Smooth muscle cell (in vitro differentiated cells): ENCODE results near the gene FOXS1. TPM values are rescaled to one million over a fixed set of nuclear protein-coding genes. Genes with fewer than 3 reads are reported as not detected.

ENCODE experiments used
- DNase-seq: peaks from one replicate; lab custom pipeline; 2025; ENCODE audit not compliant: unreplicated experiment; lab: John Stamatoyannopoulos, UW
- H2AFZ ChIP-seq: fragments of 200-600 bp; sonication (generic); 2 replicates; pipeline ENCODE4 v1.6.0; 2016; ENCODE audit warnings: antibody characterized with exemption, low read depth, mild to moderate bottlenecking
- H3F3A ChIP-seq: fragments of 200-600 bp; sonication (generic); 2 replicates; pipeline ENCODE4 v1.6.0; 2017; ENCODE audit warnings: antibody characterized with exemption, low read depth
- H3K27ac ChIP-seq: fragments of 200-600 bp; sonication (generic); 2 replicates; pipeline ENCODE4 v1.5.1; 2016; ENCODE audit warnings: low read depth, mild to moderate bottlenecking
- H3K27me3 ChIP-seq: fragments of 200-600 bp; sonication (generic); 2 replicates; pipeline ENCODE4 v1.6.1; 2016; ENCODE audit warnings: low read depth, mild to moderate bottlenecking
- H3K36me3 ChIP-seq: fragments of 200-600 bp; sonication (generic); 2 replicates; pipeline ENCODE4 v1.5.1; 2016; ENCODE audit warnings: low read depth
- H3K4me1 ChIP-seq: fragments of 200-600 bp; sonication (generic); 2 replicates; pipeline ENCODE4 v1.5.1; 2016; ENCODE audit warnings: low read depth
- H3K4me2 ChIP-seq: fragments of 200-600 bp; sonication (generic); 2 replicates; pipeline ENCODE4 v1.6.0; 2016; ENCODE audit warnings: mild to moderate bottlenecking
- H3K4me3 ChIP-seq: fragments of 200-600 bp; sonication (generic); 2 replicates; pipeline ENCODE4 v1.5.1; 2016; ENCODE audit warnings: mild to moderate bottlenecking
- H3K79me2 ChIP-seq: fragments of 200-600 bp; sonication (generic); 2 replicates; pipeline ENCODE4 v1.6.0; 2016; ENCODE audit warnings: low read depth, mild to moderate bottlenecking
- H3K9ac ChIP-seq: fragments of 200-600 bp; sonication (generic); 2 replicates; pipeline ENCODE4 v1.6.0; 2016; ENCODE audit warnings: low read depth
- H3K9me3 ChIP-seq: fragments of 200-600 bp; sonication (generic); replicated peaks from 2 replicates; pipeline ENCODE4 v1.5.1; 2016; ENCODE audit warnings: low read depth
- H4K20me1 ChIP-seq: fragments of 200-600 bp; sonication (generic); 2 replicates; pipeline ENCODE4 v1.6.0; 2016; ENCODE audit warnings: low read depth
- CTCF ChIP-seq: fragments of 200-600 bp; sonication (generic); IDR thresholded peaks from 2 replicates; pipeline ENCODE4 v1.5.1; 2017; ENCODE audit warnings: borderline replicate concordance, mild to moderate bottlenecking, antibody characterized with exemption; ENCODE audit not compliant: insufficient read depth, poor library complexity, severe bottlenecking
- WGBS: methylation state at CpG from one replicate; pipeline ENCODE4 v1.1.7; 2016; ENCODE audit warnings: low lambda C conversion rate; 5-methylcytosine and 5-hydroxymethylcytosine counted together
- polyA plus RNA-seq: library from polyadenylated mRNA; unstranded; fragments of >200 nt; fragmentation: Nextera tagmentation; extraction: Ambion mirVana; gene quantifications from 2 replicates; pipeline ENCODE4 v1.2.1, GENCODE V29; 2016
- total RNA-seq: library from RNA; depleted of rRNA; stranded (reverse); fragments of >200 nt; gene quantifications from 2 replicates; pipeline ENCODE4 v1.2.3, GENCODE V29; 2014

The FOXS1 gene
- total and polyA plus RNA-seq, 2 experiments from 2014 or later: 0.09 to 3.3 TPM

- Histone ChIP-seq H3K36me3 (no peaks in the 10 kb centered on the region), H3K4me3 (no peak overlapping the region), H4K20me1 (no peaks in the 10 kb centered on the region), H3K9me3 (no peaks in the 10 kb centered on the region), H3F3A (no peaks in the 10 kb centered on the region), H2AFZ (no peak overlapping the region), H3K27ac (no peak overlapping the region), H3K27me3 (no peaks in the 10 kb centered on the region), H3K4me1 (no peaks in the 10 kb centered on the region), H3K9ac (no peak overlapping the region), H3K4me2 (no peak overlapping the region), H3K79me2 (no peaks in the 10 kb centered on the region)
- 95% methylated on average over 4 of the region's 4 CpGs for WGBS
- no peak for TF ChIP-seq CTCF
- DNase-seq: no peak
These were observed 21.3 kb downstream of the FOXS1 start for GRCh38 chr20:31824125-31824485.

- Histone ChIP-seq H4K20me1 (no peaks in the 10 kb centered on the region), H3K9me3 (no peaks in the 10 kb centered on the region), H3K27me3 (no peaks in the 10 kb centered on the region), H2AFZ (no peak overlapping the region), H3F3A (no peaks in the 10 kb centered on the region), H3K4me1 (no peaks in the 10 kb centered on the region), H3K36me3 (no peaks in the 10 kb centered on the region), H3K27ac (no peak overlapping the region), H3K4me3 (no peak overlapping the region), H3K9ac (no peak overlapping the region), H3K4me2 (no peak overlapping the region), H3K79me2 (no peaks in the 10 kb centered on the region)
- WGBS: 80% methylated on average over 14 of the region's 14 CpGs
- no peak for DNase-seq
- no peak for TF ChIP-seq CTCF
These were observed 21.9 kb downstream of the FOXS1 start for GRCh38 chr20:31823360-31824124.

GRCh38 chr20:31822421-31823330, 22.7 kb downstream of the FOXS1 start:
- H3K36me3 ChIP-seq: no peaks in the 10 kb centered on the region
- H3K79me2 ChIP-seq: no peaks in the 10 kb centered on the region
- no peak overlapping the region for H3K4me3 ChIP-seq
- WGBS: 18% methylated on average over 29 of the region's 29 CpGs
- TF ChIP-seq CTCF: peak; percentile 99
- no peak overlapping the region for H3K9ac ChIP-seq
- H3K27ac ChIP-seq: no peak overlapping the region
- no peaks in the 10 kb centered on the region for H3K27me3 ChIP-seq
- peak overlapping the region; percentile 54 for H3K4me2 ChIP-seq
- no peaks in the 10 kb centered on the region for H3F3A ChIP-seq
- no peaks in the 10 kb centered on the region for H3K9me3 ChIP-seq
- peak; percentile 67 for DNase-seq
- H3K4me1 ChIP-seq: no peaks in the 10 kb centered on the region
- H2AFZ ChIP-seq: no peak overlapping the region
- no peaks in the 10 kb centered on the region for H4K20me1 ChIP-seq
